ENCODE measurements around the gene COL6A6.
"Not testable (repeated sequence)": the region's sequence is repeated elsewhere in the genome, so short reads cannot be mapped to it uniquely, and the experiment has no call there.

COL6A6 gene

GRCh38 chr3:130514681-130515080, 2.3 kb upstream of the COL6A6 start:
- DNase-seq (ENCODE audit: low read depth in 1 of 2, low spot score in 1 of 2), result no peak
- in situ Hi-C loops (cut with HindIII; ENCODE audit: low pct_unique_long_range_greater_than_20kb, low sequenced_read_pairs), result no loop called here
- TF ChIP-seq JUND (IDR thresholded peaks at IDR 0.05; ENCODE audit: low read depth), result no peak

GRCh38 chr3:130515755-130516154, 1.2 kb upstream of the COL6A6 start:
- no peak for TF ChIP-seq JUND (IDR thresholded peaks at IDR 0.05; ENCODE audit: low read depth)
- DNase-seq (ENCODE audit: low read depth in 1 of 2, low spot score in 1 of 2), result no peak
- in situ Hi-C loops (cut with HindIII; ENCODE audit: low pct_unique_long_range_greater_than_20kb, low sequenced_read_pairs), result no loop called here

- no peak for DNase-seq (ENCODE audit: low read depth in 1 of 2, low spot score in 1 of 2)
- no peak for TF ChIP-seq JUND (IDR thresholded peaks at IDR 0.05; ENCODE audit: low read depth)
- in situ Hi-C loops (cut with HindIII; ENCODE audit: low pct_unique_long_range_greater_than_20kb, low sequenced_read_pairs), result no loop called here
Measured at GRCh38 chr3:130517602-130518001, 625 bp downstream of the COL6A6 start.

- DNase-seq (ENCODE audit: low read depth in 1 of 2, low spot score in 1 of 2), result no peak
- no peak for TF ChIP-seq JUND (IDR thresholded peaks at IDR 0.05; ENCODE audit: low read depth)
- in situ Hi-C loops (cut with HindIII; ENCODE audit: low pct_unique_long_range_greater_than_20kb, low sequenced_read_pairs), result no loop called here
Measured at GRCh38 chr3:130519754-130520153, 2.8 kb downstream of the COL6A6 start.

- no peak for TF ChIP-seq JUND (IDR thresholded peaks at IDR 0.05; ENCODE audit: low read depth)
- in situ Hi-C loops (cut with HindIII; ENCODE audit: low pct_unique_long_range_greater_than_20kb, low sequenced_read_pairs), result no loop called here
- DNase-seq (ENCODE audit: low read depth in 1 of 2, low spot score in 1 of 2), result no peak
Measured at GRCh38 chr3:130522399-130522798, 5.4 kb downstream of the COL6A6 start.

- TF ChIP-seq JUND (IDR thresholded peaks at IDR 0.05; ENCODE audit: low read depth), result no peak
- in situ Hi-C loops (cut with HindIII; ENCODE audit: low pct_unique_long_range_greater_than_20kb, low sequenced_read_pairs), result no loop called here
- no peak for DNase-seq (ENCODE audit: low read depth in 1 of 2, low spot score in 1 of 2)
Measured at GRCh38 chr3:130527426-130527825, 10.4 kb downstream of the COL6A6 start.

GRCh38 chr3:130528120-130528519, 11.1 kb downstream of the COL6A6 start:
- no peak for DNase-seq (ENCODE audit: low read depth in 1 of 2, low spot score in 1 of 2)
- in situ Hi-C loops (cut with HindIII; ENCODE audit: low pct_unique_long_range_greater_than_20kb, low sequenced_read_pairs), result no loop called here
- TF ChIP-seq JUND (IDR thresholded peaks at IDR 0.05; ENCODE audit: low read depth), result no peak

- TF ChIP-seq JUND (IDR thresholded peaks at IDR 0.05; ENCODE audit: low read depth), result no peak
- no peak for DNase-seq (ENCODE audit: low read depth in 1 of 2, low spot score in 1 of 2)
- in situ Hi-C loops (cut with HindIII; ENCODE audit: low pct_unique_long_range_greater_than_20kb, low sequenced_read_pairs), result no loop called here
Measured at GRCh38 chr3:130529486-130530215, 12.7 kb downstream of the COL6A6 start.

GRCh38 chr3:130533247-130533646, 16.3 kb downstream of the COL6A6 start:
- no peak for TF ChIP-seq JUND (IDR thresholded peaks at IDR 0.05; ENCODE audit: low read depth)
- in situ Hi-C loops (cut with HindIII; ENCODE audit: low pct_unique_long_range_greater_than_20kb, low sequenced_read_pairs), result no loop called here
- no peak for DNase-seq (ENCODE audit: low read depth in 1 of 2, low spot score in 1 of 2)

GRCh38 chr3:130537673-130538304, 20.8 kb downstream of the COL6A6 start:
- in situ Hi-C loops (cut with HindIII; ENCODE audit: low pct_unique_long_range_greater_than_20kb, low sequenced_read_pairs), result no loop called here
- no peak for TF ChIP-seq JUND (IDR thresholded peaks at IDR 0.05; ENCODE audit: low read depth)
- no peak for DNase-seq (ENCODE audit: low read depth in 1 of 2, low spot score in 1 of 2)

GRCh38 chr3:130539005-130539404, 22.0 kb downstream of the COL6A6 start:
- in situ Hi-C loops (cut with HindIII; ENCODE audit: low pct_unique_long_range_greater_than_20kb, low sequenced_read_pairs), result no loop called here
- peak; percentile 37 to 71 for DNase-seq (ENCODE audit: low read depth in 1 of 2, low spot score in 1 of 2)
- TF ChIP-seq JUND (IDR thresholded peaks at IDR 0.05; ENCODE audit: low read depth), result no peak

GRCh38 chr3:130543322-130543721, 26.3 kb downstream of the COL6A6 start:
- TF ChIP-seq JUND (IDR thresholded peaks at IDR 0.05; ENCODE audit: low read depth), result no peak
- DNase-seq (ENCODE audit: low read depth in 1 of 2, low spot score in 1 of 2), result no peak
- in situ Hi-C loops (cut with HindIII; ENCODE audit: low pct_unique_long_range_greater_than_20kb, low sequenced_read_pairs), result no loop called here

- DNase-seq (ENCODE audit: low read depth in 1 of 2, low spot score in 1 of 2), result no peak
- no peak for TF ChIP-seq JUND (IDR thresholded peaks at IDR 0.05; ENCODE audit: low read depth)
- in situ Hi-C loops (cut with HindIII; ENCODE audit: low pct_unique_long_range_greater_than_20kb, low sequenced_read_pairs), result no loop called here
Measured at GRCh38 chr3:130546920-130547679, 30.1 kb downstream of the COL6A6 start.

- DNase-seq (ENCODE audit: low read depth in 1 of 2, low spot score in 1 of 2); in situ Hi-C loops (cut with HindIII; ENCODE audit: low pct_unique_long_range_greater_than_20kb, low sequenced_read_pairs): not testable (repeated sequence)
Measured at GRCh38 chr3:130547680-130548065, 30.7 kb downstream of the COL6A6 start.
